Stimulated activated effector memory CD8-positive, alpha-beta T cell treated with anti-CD3 and anti-CD28 coated beads, Interleukin-12 subunit alpha, Interleukin-12 subunit beta, amount 100 ng/mL, for 72 hours (primary cell): ENCODE data around the gene FBXO42.

Experiments
- ATAC-seq: fragments of 150-1000 bp; cut with Tn5 transposase; 2 replicates; pipeline ENCODE4 v1.10.0; 2021
- DNase-seq, 2 donors: peaks; one replicate each; pipeline ENCODE4 v3.0.0; 2021 to 2022; ENCODE audit warnings: low spot score in 2 of 2
- H3K27ac Mint-ChIP-seq: one replicate; pipeline ENCODE4 v1.8.0; 2022; ENCODE audit warnings: mild to moderate bottlenecking, mixed read lengths
- H3K36me3 Mint-ChIP-seq: one replicate; pipeline ENCODE4 v1.8.0; 2022; ENCODE audit warnings: mild to moderate bottlenecking, mixed read lengths
- H3K4me1 Mint-ChIP-seq: one replicate; pipeline ENCODE4 v1.8.0; 2022; ENCODE audit warnings: mixed read lengths
- H3K4me3 Mint-ChIP-seq: one replicate; pipeline ENCODE4 v1.8.0; 2022; ENCODE audit warnings: mild to moderate bottlenecking, mixed read lengths
- H3K9me3 Mint-ChIP-seq: one replicate; pipeline ENCODE4 v1.8.0; 2022; ENCODE audit warnings: mixed read lengths

FBXO42 gene

GRCh38 chr1:16351994-16352841 is at the start of gene FBXO42:
FBXO42 (minus strand) TSS chr1:16352480; CDS start chr1:16315418, 37,062 bp downstream.
- H3K4me1 Mint-ChIP-seq, result peaks cover 22% of the 10 kb centered on the region
- peaks cover 14% of the 10 kb centered on the region for H3K36me3 Mint-ChIP-seq
- ATAC-seq (peak; percentile 94), DNase-seq (peak; percentile 92 to 95)
- H3K27ac Mint-ChIP-seq, result peak within 1 kb of the TSS; percentile 91
- H3K9me3 Mint-ChIP-seq, result no peaks in the 10 kb centered on the region
- peak within 1 kb of the TSS; percentile 89 for H3K4me3 Mint-ChIP-seq

GRCh38 chr1:16398371-16398953 is 46.2 kb upstream of the FBXO42 start:
- ATAC-seq, result no peak
- no peak for DNase-seq
- Mint-ChIP-seq H3K9me3 (no peaks in the 10 kb centered on the region), H3K27ac (peak overlapping the region; percentile 30), H3K4me3 (no peak overlapping the region), H3K4me1 (peaks cover 28% of the 10 kb centered on the region), H3K36me3 (peaks cover 64% of the 10 kb centered on the region)

GRCh38 chr1:16397120-16397519 is 44.8 kb upstream of the FBXO42 start:
- ATAC-seq (no peak), DNase-seq (no peak)
- Mint-ChIP-seq H3K4me1 (peaks cover 42% of the 10 kb centered on the region), H3K4me3 (no peak overlapping the region), H3K9me3 (no peaks in the 10 kb centered on the region), H3K36me3 (peaks cover 71% of the 10 kb centered on the region), H3K27ac (peak overlapping the region; percentile 30)

GRCh38 chr1:16396591-16396990 is 44.3 kb upstream of the FBXO42 start:
- H3K36me3 Mint-ChIP-seq, result peaks cover 74% of the 10 kb centered on the region
- H3K4me1 Mint-ChIP-seq, result peaks cover 47% of the 10 kb centered on the region
- H3K27ac Mint-ChIP-seq, result peak overlapping the region; percentile 30
- DNase-seq (no peak), ATAC-seq (no peak)
- no peaks in the 10 kb centered on the region for H3K9me3 Mint-ChIP-seq
- no peak overlapping the region for H3K4me3 Mint-ChIP-seq

GRCh38 chr1:16394977-16395376 is 42.7 kb upstream of the FBXO42 start:
- Mint-ChIP-seq H3K27ac (no peak overlapping the region), H3K4me1 (peaks cover 63% of the 10 kb centered on the region), H3K9me3 (no peaks in the 10 kb centered on the region), H3K36me3 (peaks cover 86% of the 10 kb centered on the region), H3K4me3 (no peak overlapping the region)
- ATAC-seq, result no peak
- DNase-seq, result no peak

- DNase-seq (no peak), ATAC-seq (no peak)
- H3K27ac Mint-ChIP-seq, result no peak overlapping the region
- H3K4me1 Mint-ChIP-seq, result peaks cover 58% of the 10 kb centered on the region
- H3K9me3 Mint-ChIP-seq, result no peaks in the 10 kb centered on the region
- H3K4me3 Mint-ChIP-seq, result no peak overlapping the region
- H3K36me3 Mint-ChIP-seq, result peaks cover 79% of the 10 kb centered on the region
Observed at GRCh38 chr1:16393570-16394521, 41.6 kb upstream of the FBXO42 start.

- no peak for ATAC-seq
- H3K36me3 Mint-ChIP-seq, result peaks cover 82% of the 10 kb centered on the region
Observed at GRCh38 chr1:16392740-16393569, 40.7 kb upstream of the FBXO42 start.

GRCh38 chr1:16391411-16391810 is 39.1 kb upstream of the FBXO42 start:
- no peaks in the 10 kb centered on the region for H3K9me3 Mint-ChIP-seq
- H3K4me1 Mint-ChIP-seq, result peaks cover 54% of the 10 kb centered on the region
- ATAC-seq (peak; percentile 71), DNase-seq (no peak)
- peaks cover 67% of the 10 kb centered on the region for H3K36me3 Mint-ChIP-seq
- peak overlapping the region; percentile 30 for H3K4me3 Mint-ChIP-seq
- peak overlapping the region; percentile 82 for H3K27ac Mint-ChIP-seq

More at GRCh38 chr1:16392740-16393569, 40.7 kb upstream of the FBXO42 start:
- Mint-ChIP-seq H3K9me3 (no peaks in the 10 kb centered on the region), H3K4me1 (peaks cover 53% of the 10 kb centered on the region), H3K4me3 (no peak overlapping the region), H3K27ac (peak overlapping the region; percentile 82)
- DNase-seq, result no peak

- ATAC-seq (peak; percentile 8), DNase-seq (no peak)
- Mint-ChIP-seq H3K27ac (peak overlapping the region; percentile 45), H3K9me3 (no peaks in the 10 kb centered on the region), H3K4me1 (peaks cover 77% of the 10 kb centered on the region), H3K36me3 (peaks cover 63% of the 10 kb centered on the region), H3K4me3 (peak overlapping the region; percentile 61)
Observed at GRCh38 chr1:16387201-16388188, 35.2 kb upstream of the FBXO42 start.

- Mint-ChIP-seq H3K4me3 (peak overlapping the region; percentile 61), H3K9me3 (no peaks in the 10 kb centered on the region), H3K36me3 (peaks cover 66% of the 10 kb centered on the region), H3K27ac (no peak overlapping the region), H3K4me1 (peaks cover 74% of the 10 kb centered on the region)
- ATAC-seq (peak; percentile 39), DNase-seq (no peak)
Observed at GRCh38 chr1:16386454-16387113, 34.3 kb upstream of the FBXO42 start.

- ATAC-seq, result no peak
Observed at GRCh38 chr1:16385659-16386453, 33.6 kb upstream of the FBXO42 start.

GRCh38 chr1:16383888-16384287 is 31.6 kb upstream of the FBXO42 start:
- ATAC-seq, result peak; percentile 51
- peaks cover 60% of the 10 kb centered on the region for H3K4me1 Mint-ChIP-seq
- H3K9me3 Mint-ChIP-seq, result no peaks in the 10 kb centered on the region
- H3K36me3 Mint-ChIP-seq, result peaks cover 75% of the 10 kb centered on the region
- H3K4me3 Mint-ChIP-seq, result no peak overlapping the region
- peak overlapping the region; percentile 58 for H3K27ac Mint-ChIP-seq
- no peak for DNase-seq

More at GRCh38 chr1:16385659-16386453, 33.6 kb upstream of the FBXO42 start:
- Mint-ChIP-seq H3K27ac (peak overlapping the region; percentile 64), H3K4me1 (peaks cover 68% of the 10 kb centered on the region), H3K36me3 (peaks cover 66% of the 10 kb centered on the region), H3K4me3 (no peak overlapping the region), H3K9me3 (no peaks in the 10 kb centered on the region)
- DNase-seq, result no peak
